DLD1 (cell line): ENCODE results near the gene HS2ST1.

Experiments used
- in situ Hi-C: cut with HindIII; loops from 2 replicates; pipeline ENCODE4 v1.10.0; 2017; ENCODE audit warnings: low sequenced_read_pairs

Gene HS2ST1

DNA sequence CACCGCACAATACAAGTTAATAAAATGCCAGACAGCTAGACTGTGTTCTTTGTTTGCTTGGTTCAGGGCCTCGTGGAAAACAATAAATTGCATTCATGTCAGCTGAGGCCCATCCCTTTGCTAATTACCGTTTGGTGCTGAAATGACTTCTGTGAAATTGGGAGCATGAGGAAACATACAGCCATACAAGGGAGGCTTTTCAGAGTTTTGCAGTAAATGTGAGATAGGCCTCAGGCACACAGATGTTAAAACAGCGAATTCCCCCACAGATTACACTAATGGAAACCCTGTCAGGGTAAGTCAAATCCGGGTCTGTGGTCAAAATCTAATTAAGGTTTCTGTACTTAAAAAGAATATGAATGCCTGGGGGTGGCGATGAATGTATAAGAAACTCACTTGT lies 240.7 kb downstream of the HS2ST1 start:
- in situ Hi-C loops = no loop called here

DNA sequence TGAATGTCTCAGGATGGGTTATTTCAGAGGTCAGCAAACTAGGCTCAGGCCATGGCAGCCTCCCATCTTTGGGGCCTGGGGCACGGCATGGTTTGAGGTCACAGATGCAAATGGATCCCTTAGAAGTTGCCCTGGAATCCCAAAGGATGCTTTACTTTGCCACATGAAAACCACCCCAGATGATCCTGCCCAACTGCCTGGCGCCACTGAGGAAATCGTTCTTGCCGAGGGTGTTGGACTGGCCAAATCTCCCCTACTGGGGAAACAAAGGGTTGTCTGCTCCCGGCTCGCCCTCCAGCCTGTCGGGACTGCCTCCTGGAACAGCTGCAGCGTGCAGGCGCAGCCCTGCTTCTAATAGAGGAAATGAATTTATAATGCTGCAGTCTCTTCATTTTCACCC lies 241.2 kb downstream of the HS2ST1 start:
- in situ Hi-C loops = no loop called here

DNA sequence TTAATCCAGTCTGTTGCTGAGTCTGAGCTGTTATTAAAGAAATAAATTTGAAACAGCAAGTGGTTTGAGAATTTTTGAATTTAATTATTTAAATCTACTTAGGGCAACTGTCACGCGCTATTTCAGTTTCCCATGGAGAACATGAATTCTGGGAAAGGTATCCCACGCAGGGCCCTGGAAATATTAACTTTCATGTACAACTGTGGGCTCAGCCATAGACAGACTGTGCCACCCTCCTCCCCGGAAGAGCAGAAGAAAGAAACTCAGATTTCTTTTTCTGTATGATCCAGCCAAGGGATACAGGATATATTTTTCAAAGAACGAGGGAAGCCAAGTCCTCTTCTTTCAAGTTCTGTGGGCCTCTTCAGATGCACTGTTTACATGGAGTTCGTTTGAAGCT lies 241.7 kb downstream of the HS2ST1 start:
- in situ Hi-C loops = no loop called here

DNA sequence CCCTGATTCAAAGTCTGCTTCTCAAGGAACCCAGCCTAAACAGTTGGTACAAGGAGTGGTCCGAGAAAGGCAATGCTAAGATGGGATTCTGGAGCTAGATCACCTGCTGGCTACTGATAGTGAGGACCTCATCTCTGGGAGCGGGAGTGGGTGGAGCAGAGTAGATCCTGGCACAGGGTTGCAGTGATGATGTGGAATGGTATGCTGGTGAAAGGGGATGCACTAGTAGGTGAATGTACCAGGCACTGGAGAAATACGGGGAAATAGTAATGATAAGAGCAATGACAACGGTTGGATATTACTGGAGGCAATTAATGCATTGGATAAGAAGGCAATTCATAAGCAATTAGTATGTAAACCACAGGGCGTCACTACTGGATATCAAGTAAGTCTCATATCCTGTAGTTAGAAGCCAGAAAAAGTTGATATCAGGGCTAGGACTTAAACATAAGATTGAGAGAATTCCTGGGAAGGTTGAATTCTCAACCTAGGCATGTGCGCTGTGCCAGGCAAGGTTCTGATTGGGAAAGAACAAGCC lies 245.0 kb downstream of the HS2ST1 start:
- in situ Hi-C loops = no loop called here
